Dermis microvascular lymphatic vessel endothelial cell (primary cell): ENCODE data around the gene BIRC2. TPM values are rescaled to one million over a fixed set of nuclear protein-coding genes. Genes with fewer than 3 reads are reported as not detected.
"Not testable (repeated sequence)": the region's sequence is repeated elsewhere in the genome, so short reads cannot be mapped to it uniquely, and the experiment has no call there.

ENCODE experiments used
- DNase-seq, 2 donors: peaks; one replicate each; pipeline versions ENCODE4 v3.0.0 to v3.0.0-alpha.2; 2010; ENCODE audit warnings: low read depth in 2 of 2
- total RNA-seq: library from RNA; depleted of rRNA; stranded (reverse); fragments of >200 nt; gene quantifications from 2 replicates; pipeline ENCODE4 v1.2.1, GENCODE V29; 2014

Gene BIRC2
- 40.4 and 51.7 TPM in 2 replicates for total RNA-seq

DNA sequence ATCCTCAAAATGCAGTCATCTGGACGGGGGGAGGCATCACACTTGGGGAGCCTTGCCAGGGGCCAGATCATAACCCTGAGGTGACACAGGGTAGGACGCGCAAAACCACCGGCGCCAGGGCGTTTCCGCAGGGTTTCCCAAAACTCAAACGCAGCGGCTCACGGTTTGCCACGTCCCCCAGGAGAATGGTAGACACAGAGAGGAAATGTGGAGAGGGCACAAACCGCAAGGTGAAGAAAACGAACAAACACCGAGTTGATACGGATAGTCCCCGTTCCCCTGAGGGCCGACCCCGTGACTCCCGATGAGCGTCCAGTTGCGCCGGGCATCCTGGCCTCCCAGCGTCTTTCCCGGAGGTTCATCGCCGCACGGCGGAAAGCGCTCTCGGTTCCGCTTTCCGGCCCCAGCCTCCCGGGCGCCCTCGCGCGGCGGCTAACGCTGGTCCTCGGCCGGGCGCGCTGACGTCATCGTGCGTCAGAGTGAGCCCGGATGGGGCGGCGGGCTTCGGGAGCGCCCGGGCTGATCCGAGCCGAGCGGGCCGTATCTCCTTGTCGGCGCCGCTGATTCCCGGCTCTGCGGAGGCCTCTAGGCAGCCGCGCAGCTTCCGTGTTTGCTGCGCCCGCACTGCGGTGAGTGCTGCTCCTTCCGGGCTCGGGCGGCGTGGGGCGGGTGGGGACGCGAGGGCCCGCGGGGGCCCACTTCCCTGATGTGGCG is at the start of gene BIRC2:
BIRC2 (plus strand) TSS at position 467 of the 714 bp plus-strand sequence. CDS start 2,641 bp downstream, outside the sequence.
- DNase-seq: peak; percentile 78 to 94

DNA sequence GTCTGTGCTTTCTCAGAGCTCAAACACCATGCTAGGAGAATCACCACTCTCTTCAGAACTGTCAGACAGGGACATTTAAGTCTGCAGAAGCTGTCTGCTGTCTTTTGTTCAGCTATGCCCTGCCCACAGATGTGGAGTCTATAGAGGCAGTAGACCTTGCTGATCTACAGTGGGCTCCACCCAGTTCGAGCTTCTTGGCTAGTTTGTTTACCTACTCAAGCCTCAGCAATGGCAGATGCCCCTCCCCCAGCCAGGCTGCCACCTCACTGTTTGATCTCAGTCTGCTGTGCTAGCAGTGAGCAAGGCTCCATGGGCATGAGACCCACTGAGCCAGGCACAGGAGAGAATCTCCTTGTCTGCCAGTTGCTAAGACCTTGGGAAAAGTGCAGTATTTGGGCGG is 46.2 kb upstream of the BIRC2 start:
- DNase-seq: not testable (repeated sequence)

DNA sequence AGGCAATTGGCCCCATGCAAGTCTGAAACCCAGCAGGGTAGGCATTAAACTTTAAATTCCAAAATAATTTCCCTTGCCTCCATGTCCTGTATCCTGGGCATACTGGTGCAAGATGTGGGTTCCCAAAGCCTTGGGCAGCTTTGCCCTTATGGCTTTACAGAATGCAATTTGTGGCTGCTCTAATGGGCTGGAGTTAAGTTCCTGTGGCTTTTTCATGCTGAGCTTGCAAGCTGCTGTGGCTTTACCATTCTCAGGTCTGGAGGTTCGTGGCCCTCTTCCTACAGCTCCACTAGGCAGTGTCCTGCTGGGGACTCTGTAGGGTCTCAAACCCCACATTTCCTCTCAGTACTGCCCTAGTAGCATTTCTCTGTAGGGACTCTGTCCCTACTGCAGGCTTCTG is 44.8 kb upstream of the BIRC2 start:
- DNase-seq: no peak

DNA sequence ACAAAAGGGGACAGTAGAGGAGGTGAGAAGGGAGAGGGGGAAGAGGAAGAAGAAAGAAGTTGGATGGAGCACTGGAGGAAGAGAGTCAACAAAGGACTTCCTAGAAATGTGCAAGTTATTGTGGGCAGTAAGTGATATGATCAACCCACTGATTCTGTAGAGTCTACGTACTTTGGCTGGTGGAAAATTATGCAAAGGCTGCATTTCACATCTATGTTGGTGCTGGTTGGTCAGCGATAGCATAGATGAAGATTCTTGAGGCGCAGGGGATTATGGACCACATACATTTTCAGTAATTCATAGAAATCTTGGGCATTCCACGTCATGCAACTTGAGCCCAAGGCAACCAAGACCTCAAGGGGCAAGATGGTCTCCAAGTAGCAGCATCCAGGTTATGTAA is 42.3 kb upstream of the BIRC2 start:
- DNase-seq: no peak

DNA sequence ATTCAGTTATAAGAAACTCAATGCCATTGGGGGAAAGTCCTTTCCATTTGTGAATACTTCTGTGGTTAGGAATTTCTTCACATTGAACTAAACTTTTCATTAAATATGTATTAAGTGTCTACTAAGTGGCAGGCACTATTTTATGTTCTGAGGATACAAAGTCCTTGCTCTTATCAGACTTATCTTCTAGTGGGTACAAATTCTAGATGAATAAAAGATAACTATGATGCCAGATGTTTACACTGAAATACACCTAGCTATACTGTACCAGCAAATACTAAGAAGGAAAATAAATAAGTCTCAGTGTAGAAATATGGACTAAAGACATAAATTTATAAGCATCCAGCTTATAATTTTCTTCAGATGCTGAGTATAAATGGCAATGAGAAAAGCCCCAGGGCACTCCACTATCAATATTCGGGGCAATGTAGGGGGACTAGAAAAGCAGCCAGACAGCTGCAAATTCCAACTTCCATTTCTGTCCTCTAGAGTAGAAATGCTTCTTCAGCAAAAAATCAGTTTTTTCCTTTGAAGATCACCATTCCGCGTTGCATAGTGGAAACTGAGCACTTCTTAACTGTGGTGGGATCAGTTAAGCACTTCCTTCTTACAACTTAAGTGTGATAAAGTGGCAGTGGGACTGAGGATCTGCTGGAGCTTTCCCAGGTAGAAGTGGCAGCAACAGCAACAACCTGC is 41.5 kb upstream of the BIRC2 start:
- no peak for DNase-seq

DNA sequence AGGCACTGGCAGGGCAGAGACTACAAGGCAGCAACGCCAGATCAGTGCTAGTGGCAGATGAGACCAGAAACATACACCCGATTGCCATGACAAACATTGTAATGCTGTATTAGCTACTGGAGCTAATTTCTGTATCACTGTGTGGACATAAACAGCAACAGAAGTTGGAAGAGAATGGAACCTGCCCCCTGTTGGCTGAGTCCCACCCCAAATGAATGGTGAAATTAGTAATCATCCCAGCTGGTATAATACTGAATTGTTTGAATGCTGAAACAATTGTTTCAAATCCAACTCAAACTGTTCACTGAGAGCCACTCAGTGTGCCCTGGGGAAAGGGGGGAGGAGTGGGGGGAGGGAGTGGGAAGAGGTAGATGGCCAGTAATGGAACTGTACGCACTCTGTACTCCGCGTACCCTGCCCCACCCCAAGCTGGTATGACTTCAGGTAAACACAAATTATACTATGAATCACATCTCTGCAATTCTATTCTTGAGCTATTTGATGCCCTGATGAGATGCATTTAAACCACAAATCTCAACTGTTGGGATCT is 40.9 kb upstream of the BIRC2 start:
- no peak for DNase-seq

DNA sequence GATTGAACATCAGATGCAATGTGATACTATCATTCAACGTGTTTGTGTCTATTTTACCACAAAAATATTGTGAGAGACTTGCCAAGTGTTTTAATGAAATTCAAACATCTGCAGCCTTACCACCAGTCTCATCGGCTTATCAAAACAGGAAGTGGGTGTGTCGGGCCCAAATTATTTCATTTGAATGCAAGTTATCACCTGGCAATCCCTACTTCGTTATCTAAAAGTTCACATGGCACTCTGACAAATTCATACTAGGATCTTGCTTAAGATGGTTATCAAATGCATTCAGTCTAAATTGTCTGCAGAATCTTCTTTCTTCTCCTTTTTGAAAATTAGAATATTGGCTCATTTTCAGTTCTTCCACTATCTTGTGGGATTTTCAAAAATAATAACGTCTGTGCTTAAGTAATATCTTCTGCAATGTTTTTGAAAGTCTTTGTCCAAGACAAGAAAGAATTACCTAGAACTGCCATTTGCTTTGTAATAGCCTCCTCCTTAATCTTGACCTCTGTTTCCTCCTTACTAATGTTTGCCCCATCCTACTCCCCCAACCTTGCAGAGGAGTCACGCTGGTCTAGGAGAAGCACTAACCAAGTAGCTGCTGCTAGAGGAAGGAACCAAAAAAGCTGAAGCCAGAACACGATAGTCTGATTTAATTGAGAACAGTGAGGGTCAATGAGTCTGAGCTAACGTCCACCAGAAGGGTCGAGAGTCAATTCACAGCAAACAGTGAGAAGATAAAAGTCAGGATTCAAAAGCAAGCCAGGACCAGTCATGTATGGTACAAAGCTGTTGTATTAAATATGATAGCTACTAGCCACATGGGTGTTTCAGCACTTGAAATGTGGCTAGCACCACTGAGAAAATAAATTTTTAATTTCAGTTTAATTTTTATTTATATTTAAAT is 39.9 kb upstream of the BIRC2 start:
- no peak for DNase-seq

DNA sequence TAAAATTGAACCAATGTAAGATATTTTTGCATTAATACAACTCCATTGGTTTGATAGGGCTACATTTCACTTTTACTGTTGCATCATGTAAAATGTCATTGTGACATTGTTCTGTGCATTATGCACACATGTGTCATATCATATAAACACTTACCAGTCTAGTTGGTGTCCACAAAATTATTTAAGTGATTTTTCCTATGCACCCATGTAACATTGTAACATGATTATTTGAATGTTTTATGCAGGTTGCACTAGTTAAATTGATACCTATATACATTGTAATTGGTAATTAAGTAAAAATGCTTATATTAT is 39.3 kb upstream of the BIRC2 start:
- no peak for DNase-seq

DNA sequence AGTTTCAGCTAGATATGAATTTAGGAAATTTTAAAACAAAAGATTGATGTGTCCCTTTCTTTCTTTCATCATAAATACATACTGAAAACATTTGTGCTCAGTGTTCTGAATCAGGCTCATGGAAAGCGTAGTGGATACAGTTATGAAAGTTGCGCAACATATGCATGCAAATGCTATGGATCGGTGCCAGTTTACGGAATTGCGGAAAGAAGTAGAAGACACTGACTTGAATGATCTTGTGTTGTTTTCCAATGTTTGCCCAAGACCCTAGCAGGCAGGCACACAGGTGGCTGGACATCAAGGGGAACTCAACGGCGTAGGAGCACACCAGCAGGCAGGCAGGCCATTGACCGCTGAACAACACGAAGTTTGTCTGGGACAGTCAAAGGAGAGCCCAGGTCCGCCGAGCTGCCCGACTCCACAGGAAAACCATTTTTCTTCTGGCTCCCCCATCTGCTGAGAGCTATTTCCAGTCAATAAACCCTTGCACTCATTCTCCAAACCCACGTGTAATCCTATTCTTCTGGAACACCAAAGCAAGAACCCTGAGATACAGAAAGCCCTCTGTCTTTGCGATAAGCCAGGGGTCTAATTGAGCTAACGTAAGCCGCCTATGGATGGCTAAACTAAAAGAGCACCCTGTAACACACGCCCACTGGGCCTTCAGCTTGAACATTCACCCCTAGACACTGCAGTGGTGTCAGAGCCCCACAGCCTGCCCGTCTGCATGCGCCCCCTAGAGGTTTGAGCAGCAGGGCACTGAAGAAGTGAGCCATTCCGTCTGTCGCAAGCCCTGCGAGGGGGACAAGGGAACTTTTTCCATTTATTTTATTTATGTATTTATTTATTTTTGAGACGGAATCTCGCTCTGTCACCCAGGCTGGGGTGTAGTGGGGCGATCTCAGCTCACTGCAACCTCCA is 37.1 kb upstream of the BIRC2 start:
- no peak for DNase-seq

DNA sequence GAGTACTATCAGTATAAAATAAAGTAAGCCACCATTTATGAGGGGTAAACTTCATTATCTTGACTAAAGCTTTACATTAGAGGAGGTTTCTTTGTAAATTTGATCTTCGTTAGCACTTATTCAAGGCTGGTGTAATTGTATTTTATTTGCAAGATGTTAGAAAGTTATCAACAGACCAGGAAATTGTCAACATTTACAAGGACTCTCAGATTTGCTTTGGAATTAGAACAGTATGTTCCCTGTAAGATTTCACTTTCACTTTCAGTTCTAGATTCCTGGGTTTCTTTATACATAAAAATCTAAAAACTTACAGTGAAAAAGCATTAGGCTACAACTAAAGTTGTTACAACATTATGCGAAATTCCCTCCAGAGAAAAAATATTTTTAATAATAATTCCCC is 34.3 kb upstream of the BIRC2 start:
- DNase-seq: no peak

DNA sequence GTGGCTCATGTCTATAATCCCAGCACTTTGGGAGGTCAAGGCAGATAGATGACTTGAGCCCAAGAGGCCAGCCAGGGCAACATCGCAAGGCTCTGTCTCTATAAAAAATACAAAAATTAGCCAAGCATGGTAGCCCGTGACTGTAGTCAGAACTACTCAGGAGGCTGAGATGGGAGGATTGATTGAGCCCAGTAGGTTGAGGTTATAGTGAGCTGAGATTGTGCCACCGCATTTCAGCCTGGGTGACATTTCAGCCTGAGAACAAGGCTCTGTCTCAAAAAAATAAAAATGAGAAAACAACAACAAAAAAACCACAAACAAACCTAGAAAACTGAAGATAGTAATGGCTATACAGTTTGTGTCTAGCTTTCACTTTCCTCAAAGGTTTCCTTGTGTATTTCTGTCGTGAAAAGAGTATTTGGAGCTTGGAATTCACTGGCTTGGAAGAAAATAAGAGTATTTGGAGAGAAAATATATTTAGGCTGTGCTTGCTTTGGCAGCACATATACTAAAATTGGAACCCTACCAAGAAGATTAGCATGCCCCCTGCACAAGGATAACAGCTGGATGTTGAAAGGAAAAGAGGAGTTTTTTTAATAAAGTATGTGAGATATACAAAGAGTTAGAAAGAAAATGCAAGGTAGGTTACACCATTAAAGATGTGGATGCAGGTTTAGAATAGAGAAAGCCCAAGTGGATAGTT is 33.6 kb upstream of the BIRC2 start:
- DNase-seq: no peak

DNA sequence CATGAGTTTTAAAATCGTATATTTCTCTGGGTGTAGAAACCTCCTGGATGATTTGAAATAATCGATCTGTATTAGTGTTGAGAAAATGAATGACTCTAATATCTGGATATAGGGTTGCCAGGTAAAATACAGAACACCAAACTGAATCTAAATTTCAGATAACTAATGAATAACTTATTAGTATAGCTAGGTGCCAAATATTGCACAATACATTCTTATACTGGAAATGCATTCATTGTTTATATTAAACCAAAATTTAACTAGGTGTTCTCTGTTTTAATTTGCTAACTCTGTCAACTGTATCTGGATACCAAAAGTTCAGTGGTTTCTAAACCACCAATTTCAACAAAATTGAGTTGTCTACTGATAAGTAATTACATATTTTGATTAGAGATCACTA is 32.2 kb upstream of the BIRC2 start:
- DNase-seq: no peak

DNA sequence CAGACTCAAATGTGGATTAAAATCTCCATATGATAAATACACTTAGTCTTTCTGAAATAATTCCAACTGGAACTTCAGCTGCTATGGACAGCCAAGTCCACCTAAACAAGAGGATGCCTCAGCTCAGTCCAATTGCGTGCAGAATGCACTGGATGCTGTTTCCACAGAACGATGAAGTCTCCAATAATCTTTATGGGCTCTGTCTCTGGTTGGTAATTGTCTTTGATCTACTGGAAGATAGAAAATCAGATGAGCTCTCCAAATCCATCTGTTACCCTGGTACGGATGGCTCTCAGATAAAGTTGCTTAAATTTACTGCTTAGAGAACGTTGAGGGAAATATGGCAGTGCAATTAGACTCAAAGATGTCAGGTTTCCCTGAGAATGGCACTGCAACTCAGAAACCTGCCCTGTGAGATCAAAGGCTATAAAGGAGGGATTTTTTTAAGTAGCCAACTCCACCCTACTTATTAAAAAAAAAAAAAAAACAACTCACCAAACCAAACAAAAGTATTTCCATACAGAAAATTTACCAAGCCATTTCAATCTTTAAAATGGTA is 30.6 kb upstream of the BIRC2 start:
- DNase-seq: no peak

DNA sequence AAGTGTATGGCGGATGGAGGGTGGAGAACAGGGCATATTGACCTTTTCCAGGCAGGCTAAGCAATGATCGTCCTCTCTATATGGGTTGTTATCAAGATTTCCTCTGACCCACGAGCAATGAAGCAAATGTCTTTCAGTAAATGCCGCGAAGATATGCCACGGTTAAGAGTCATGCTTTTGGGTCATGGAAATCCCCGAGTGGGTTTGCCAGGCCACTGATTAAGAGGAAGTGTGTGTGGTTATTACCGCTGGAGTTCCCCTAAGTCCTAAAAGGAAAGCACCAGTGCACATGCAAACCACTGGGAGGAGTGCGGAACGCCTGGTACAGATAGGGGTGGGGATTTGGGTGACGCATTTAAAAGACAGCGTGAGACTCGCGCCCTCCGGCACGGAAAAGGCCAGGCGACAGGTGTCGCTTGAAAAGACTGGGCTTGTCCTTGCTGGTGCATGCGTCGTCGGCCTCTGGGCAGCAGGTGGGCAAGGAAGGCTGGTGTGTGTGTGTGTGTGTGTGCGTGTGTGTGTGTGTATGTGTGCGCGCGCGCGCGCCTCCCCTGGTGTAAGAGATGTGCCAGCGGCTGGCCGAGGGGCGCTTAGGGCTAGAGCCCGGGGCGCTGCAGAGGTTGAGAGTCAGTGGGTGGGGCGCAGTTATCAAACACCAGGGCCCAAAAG is 29.8 kb upstream of the BIRC2 start, which contains the start of gene BIRC3:
BIRC3 (plus strand) TSS at position 386 of the 669 bp plus-strand sequence. CDS start 7,026 bp downstream, outside the sequence.
- peak; percentile 86 to 94 for DNase-seq

DNA sequence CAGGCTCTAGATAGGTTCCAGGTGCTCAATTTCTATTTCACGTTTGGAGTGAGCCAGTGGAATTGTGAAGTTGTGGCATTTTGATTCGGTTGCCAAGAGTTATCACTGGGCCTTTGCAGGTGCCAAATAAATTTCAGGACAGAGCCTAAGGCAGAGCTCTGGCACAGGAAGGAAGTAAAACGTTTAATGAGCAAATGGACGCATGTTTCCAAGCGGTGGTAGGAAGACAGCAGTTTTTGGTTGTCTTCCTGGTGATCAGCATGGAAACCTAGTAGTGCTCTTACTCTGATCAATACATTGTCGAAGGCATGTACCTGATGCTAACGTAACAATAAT is 29.3 kb upstream of the BIRC2 start:
- peak in 1 of 2 donors; percentile 12 for DNase-seq

DNA sequence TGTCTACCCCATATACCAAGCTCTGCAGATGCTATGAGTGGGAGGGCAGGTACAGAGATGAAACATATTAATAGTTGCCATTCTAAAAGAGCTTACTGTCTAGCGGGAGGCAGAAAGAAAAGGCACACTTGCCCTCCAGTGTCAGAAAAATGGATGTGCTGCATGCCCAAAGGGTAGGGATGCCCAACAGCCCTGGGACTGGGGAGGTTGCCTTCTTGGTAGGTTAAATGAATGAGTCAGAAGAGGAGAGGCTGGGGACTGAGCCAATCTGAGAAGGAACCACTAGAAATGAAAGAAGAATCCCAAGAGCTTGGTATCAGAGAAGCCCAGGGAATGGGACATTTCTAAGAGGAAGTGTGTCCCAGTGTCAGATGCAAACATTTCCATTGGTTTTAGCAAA is 28.5 kb upstream of the BIRC2 start:
- no peak for DNase-seq

DNA sequence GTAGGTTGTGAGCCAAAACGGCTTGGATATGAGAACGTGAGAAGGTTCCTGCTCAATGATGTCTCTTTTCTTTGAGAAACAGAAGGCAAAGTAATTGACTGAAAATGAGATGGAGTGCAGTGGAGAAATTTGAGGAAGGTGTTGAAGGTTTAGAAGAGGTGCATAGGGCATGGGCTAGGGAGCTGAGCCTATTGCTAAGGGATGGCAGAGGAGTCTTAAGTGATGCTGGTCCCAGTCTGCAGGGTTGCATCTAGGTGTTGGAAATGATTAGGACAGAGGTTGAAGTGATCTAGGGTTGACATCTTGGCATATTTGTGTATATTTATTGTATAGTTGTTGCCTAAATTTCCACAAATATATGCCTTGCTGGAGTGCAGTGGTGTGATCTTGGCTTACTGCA is 27.5 kb upstream of the BIRC2 start:
- no peak for DNase-seq

DNA sequence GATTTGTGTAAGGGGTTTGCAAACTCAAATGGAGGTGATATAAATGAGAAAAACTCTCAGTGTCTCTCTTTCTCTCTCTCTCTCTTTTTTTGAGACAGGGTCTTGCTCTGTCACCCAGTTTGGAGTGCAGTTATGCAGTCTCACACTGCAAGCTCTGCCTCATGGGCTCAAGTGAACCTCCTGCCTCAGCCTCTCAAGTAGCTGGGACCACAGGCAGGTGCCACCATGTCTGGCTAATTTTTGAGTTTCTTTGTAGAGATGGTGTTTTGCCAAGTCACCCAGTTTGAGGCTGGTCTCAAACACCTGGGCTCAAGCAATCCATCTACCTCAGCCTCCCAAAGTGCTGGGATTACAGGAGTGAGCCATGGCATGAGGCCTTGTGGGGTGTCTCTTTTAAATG is 26.8 kb upstream of the BIRC2 start:
- no peak for DNase-seq

DNA sequence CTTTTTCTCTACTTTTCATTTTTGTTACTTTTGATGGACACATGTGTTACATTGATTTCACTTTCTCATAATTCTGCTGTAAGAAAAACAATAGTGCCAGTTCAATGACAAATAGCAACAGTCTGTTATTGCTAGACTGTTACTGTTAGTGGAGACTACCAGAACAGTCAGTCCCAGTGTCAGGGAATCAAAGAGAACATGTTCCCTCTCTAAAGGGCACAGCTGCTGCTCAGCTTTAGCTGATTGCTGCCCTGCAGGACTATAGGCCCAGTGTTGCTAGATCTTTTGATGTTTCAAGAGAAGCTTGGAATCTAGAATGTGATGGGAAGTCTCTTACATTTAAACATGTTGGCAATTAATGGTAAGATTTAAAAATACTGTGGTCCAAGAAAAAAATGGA is 26.3 kb upstream of the BIRC2 start:
- no peak for DNase-seq
